GM19372 (cell line): Measurements from ENCODE around the gene HEYL.

Experiments
- ATAC-seq: cut with Tn5 transposase; IDR thresholded peaks from one replicate; pipeline ENCODE4 v1.9.1; 2021; ENCODE audit warnings: mild to moderate bottlenecking, low read depth, moderate library complexity; ENCODE audit not compliant: unreplicated experiment

The HEYL gene

GRCh38 chr1:39639305-39640130, at the start of gene HEYL:
TSS of gene HEYL (minus strand) at chr1:39639643. CDS start at chr1:39639625, 18 bp downstream.
- no peak for ATAC-seq

GRCh38 chr1:39689214-39689613, 49.8 kb upstream of the HEYL start:
- ATAC-seq = no peak

- ATAC-seq = no peak
These were observed 49.3 kb upstream of the HEYL start for GRCh38 chr1:39688706-39689105.

- ATAC-seq = no peak
These were observed 47.8 kb upstream of the HEYL start for GRCh38 chr1:39687243-39687642.

- ATAC-seq = no peak
These were observed 45.6 kb upstream of the HEYL start for GRCh38 chr1:39685071-39685470.

- ATAC-seq = no peak
These were observed 44.8 kb upstream of the HEYL start for GRCh38 chr1:39684313-39684664.

- no peak for ATAC-seq
These were observed 44.3 kb upstream of the HEYL start for GRCh38 chr1:39683591-39684312.

GRCh38 chr1:39681999-39682398, 42.6 kb upstream of the HEYL start:
- no peak for ATAC-seq

- no peak for ATAC-seq
These were observed 41.9 kb upstream of the HEYL start for GRCh38 chr1:39681294-39681693.

- no peak for ATAC-seq
These were observed 41.3 kb upstream of the HEYL start for GRCh38 chr1:39680751-39681150.

GRCh38 chr1:39679821-39680220, 40.4 kb upstream of the HEYL start:
- ATAC-seq = no peak

GRCh38 chr1:39678889-39679288, 39.4 kb upstream of the HEYL start:
- ATAC-seq = no peak

- ATAC-seq = no peak
These were observed 38.2 kb upstream of the HEYL start for GRCh38 chr1:39677645-39678044.

- no peak for ATAC-seq
These were observed 37.6 kb upstream of the HEYL start for GRCh38 chr1:39676948-39677548.

- no peak for ATAC-seq
These were observed 35.8 kb upstream of the HEYL start for GRCh38 chr1:39675220-39675619.

- ATAC-seq = no peak
These were observed 33.8 kb upstream of the HEYL start for GRCh38 chr1:39673215-39673614.

GRCh38 chr1:39672551-39672947, 33.1 kb upstream of the HEYL start:
- no peak for ATAC-seq

- ATAC-seq = no peak
These were observed 32.5 kb upstream of the HEYL start, which contains the start of gene NT5C1A for GRCh38 chr1:39671793-39672550. TSS of gene NT5C1A (minus strand) at chr1:39672107. CDS start at chr1:39672038, 69 bp downstream.

GRCh38 chr1:39671433-39671792, 32.0 kb upstream of the HEYL start:
- ATAC-seq = no peak

- ATAC-seq = no peak
These were observed 31.2 kb upstream of the HEYL start for GRCh38 chr1:39670689-39671088.

GRCh38 chr1:39668894-39669293, 29.5 kb upstream of the HEYL start:
- no peak for ATAC-seq
